HCT116 (cell line): ENCODE data around the gene CTBP2. TPM values are rescaled to one million over a fixed set of nuclear protein-coding genes. Genes with fewer than 3 reads are reported as not detected.

Experiments used
- ATAC-seq: fragments of 200-7000 bp; cut with Tn5 transposase; 2 replicates; pipeline ENCODE4 v1.9.1; 2020; ENCODE audit warnings: mild to moderate bottlenecking, moderate library complexity
- BruUV-seq: library from RNA; stranded (reverse); fragments of 400-500 nt; replicated peaks from 2 replicates; lab custom pipeline; 2021; lab: Mats Ljungman, UMichigan
- CTCF ChIA-PET: fragments of 300-600 bp; sonication (Branson Sonifier 250); formaldehyde crosslinking; loops from one replicate; lab custom pipeline; 2021; ENCODE audit warnings: antibody characterized with exemption; lab: Charles Lee
- POLR2A ChIA-PET: fragments of 300-600, 350-600 bp; sonication (Branson Sonifier 250); formaldehyde crosslinking; loops from one replicate; lab custom pipeline; 2021; ENCODE audit warnings: antibody characterized with exemption; lab: Charles Lee
- RAD21 ChIA-PET, 2 experiments: fragments of 300-600 bp; sonication (Branson Sonifier 250); formaldehyde crosslinking; loops; one replicate each; lab custom pipeline; 2023; ENCODE audit warnings: low total read pairs in 2 of 2; ENCODE audit not compliant: uncharacterized antibody in 2 of 2, unreplicated experiment in 2 of 2, low non-redundant PET in 1 of 2; lab: Charles Lee
- DNase-seq: peaks from one replicate; pipeline ENCODE4 v3.0.0-alpha.2; 2010; ENCODE audit warnings: low read depth, low spot score
- H2AFZ ChIP-seq: fragments of 200-600 bp; shearing (Covaris generic), sonication (generic); 2 replicates; pipeline ENCODE4 v1.6.1; 2017; ENCODE audit warnings: low read depth, mixed run types, mixed read lengths, antibody characterized with exemption, low read length; ENCODE audit not compliant: poor library complexity, severe bottlenecking
- H3K27ac ChIP-seq: 2 replicates; pipeline ENCODE4 v1.5.1; 2012; ENCODE audit warnings: low read depth, low read length
- H3K27me3 ChIP-seq: fragments of 200-600 bp; sonication (generic); 2 replicates; pipeline ENCODE4 v1.6.1; 2016; ENCODE audit warnings: mixed run types, low read length, mixed read lengths; ENCODE audit not compliant: insufficient read depth
- H3K36me3 ChIP-seq, 2 experiments: fragments of 200-500 bp in 1 of 2; fragments of 200-600 bp in 1 of 2; sonication (Bioruptor generic) in 1 of 2; sonication (generic) in 1 of 2; 2 replicates each; pipeline versions ENCODE4 v1.5.1 to v1.6.1; 2014 to 2016; ENCODE audit warnings: low read length in 2 of 2, inconsistent platforms in 1 of 2, mixed read lengths in 1 of 2, mixed run types in 1 of 2; ENCODE audit not compliant: insufficient read depth in 2 of 2, control insufficient read depth in 1 of 2
- H3K4me1 ChIP-seq, 2 experiments: fragments of 200-600 bp in 1 of 2; sonication (generic) in 1 of 2; 2 replicates each; pipeline versions ENCODE4 v1.5.1 to v1.6.1; 2012 to 2017; ENCODE audit warnings: low read length in 2 of 2, inconsistent platforms in 1 of 2, mild to moderate bottlenecking in 1 of 2, mixed read lengths in 1 of 2, mixed run types in 1 of 2, moderate library complexity in 1 of 2; ENCODE audit not compliant: insufficient read depth in 2 of 2, control insufficient read depth in 1 of 2
- H3K4me2 ChIP-seq: fragments of 200-600 bp; sonication (generic); 2 replicates; pipeline ENCODE4 v1.6.1; 2017; ENCODE audit warnings: mixed run types, low read length, mixed read lengths
- H3K4me3 ChIP-seq, 2 experiments: fragments of 200-600 bp in 1 of 2; sonication (generic) in 1 of 2; replicated peaks in 1 of 2; 2 replicates each; pipeline ENCODE4 v1.5.1; 2011 to 2016; ENCODE audit warnings: low read length in 2 of 2, control low read depth in 1 of 2, low read depth in 1 of 2, mild to moderate bottlenecking in 1 of 2, mixed read lengths in 1 of 2, mixed run types in 1 of 2
- H3K79me2 ChIP-seq: fragments of 200-600 bp; sonication (generic); 2 replicates; pipeline ENCODE4 v1.6.1; 2017; ENCODE audit warnings: mild to moderate bottlenecking, mixed run types, low read length, moderate library complexity, mixed read lengths; ENCODE audit not compliant: insufficient read depth
- H3K9ac ChIP-seq: fragments of 200-600 bp; sonication (generic); 2 replicates; pipeline ENCODE4 v1.6.1; 2016; ENCODE audit warnings: low read length, mixed read lengths
- H3K9me2 ChIP-seq: fragments of 200-600 bp; sonication (generic), shearing (Covaris generic); 2 replicates; pipeline ENCODE4 v1.6.1; 2017; ENCODE audit warnings: mixed run types, mild to moderate bottlenecking, moderate library complexity; ENCODE audit not compliant: insufficient read depth
- H3K9me3 ChIP-seq, 2 experiments: fragments of 200-500 bp in 1 of 2; fragments of 200-600 bp in 1 of 2; sonication (Bioruptor generic) in 1 of 2; sonication (generic) in 1 of 2; 2 replicates each; pipeline ENCODE4 v1.6.1; 2014 to 2017; ENCODE audit warnings: low read length in 2 of 2, mixed read lengths in 2 of 2, inconsistent platforms in 1 of 2, low read depth in 1 of 2, mild to moderate bottlenecking in 1 of 2, mixed run types in 1 of 2, moderate library complexity in 1 of 2; ENCODE audit not compliant: control insufficient read depth in 1 of 2, insufficient read depth in 1 of 2
- H4K20me1 ChIP-seq: fragments of 200-600 bp; sonication (generic), shearing (Covaris generic); 2 replicates; pipeline ENCODE4 v1.6.1; 2017; ENCODE audit warnings: mixed run types, mild to moderate bottlenecking, moderate library complexity; ENCODE audit not compliant: insufficient read depth
- CBX3 ChIP-seq: IDR thresholded peaks from 2 replicates; pipeline ENCODE4 v1.6.1; 2012; ENCODE audit warnings: low read depth
- CEBPB ChIP-seq: IDR thresholded peaks from 2 replicates; pipeline ENCODE4 v1.6.1; 2012; ENCODE audit warnings: low read depth
- EZH2phosphoT487 ChIP-seq: fragments of 200-600 bp; IDR thresholded peaks from 2 replicates; pipeline ENCODE4 v1.6.1; 2018; ENCODE audit warnings: antibody characterized with exemption, borderline replicate concordance
- JUND ChIP-seq: IDR thresholded peaks from 2 replicates; pipeline ENCODE4 v1.6.1; 2012
- POLR2A ChIP-seq: IDR thresholded peaks from 2 replicates; pipeline ENCODE4 v1.7.0; 2011; ENCODE audit warnings: borderline replicate concordance; ENCODE audit not compliant: insufficient read depth, insufficient read length; ENCODE audit errors: extremely low read depth
- SP1 ChIP-seq: IDR thresholded peaks from 2 replicates; pipeline ENCODE4 v1.6.1; 2012; ENCODE audit warnings: low read depth
- TCF7L2 ChIP-seq: IDR thresholded peaks from 2 replicates; pipeline ENCODE4 v1.7.0; 2011; ENCODE audit warnings: borderline replicate concordance, inconsistent platforms; ENCODE audit not compliant: insufficient read depth, insufficient read length; ENCODE audit errors: extremely low read depth
- YY1 ChIP-seq: IDR thresholded peaks from 2 replicates; pipeline ENCODE4 v1.6.1; 2011; ENCODE audit warnings: low read length, low read depth, moderate library complexity, mild to moderate bottlenecking; ENCODE audit not compliant: insufficient replicate concordance; ENCODE audit errors: extremely low read depth
- ZFX ChIP-seq: fragments of 450-650 bp; IDR thresholded peaks from 2 replicates; pipeline ENCODE4 v1.6.1; 2017
- ZNF274 ChIP-seq: fragments of 200-500 bp; sonication (Bioruptor generic); IDR thresholded peaks from 2 replicates; pipeline ENCODE4 v1.6.1; 2014; ENCODE audit warnings: mild to moderate bottlenecking, low read depth, low read length, inconsistent platforms
- intact Hi-C: fragments of 100-400 bp; cut with micrococcal nuclease; formaldehyde crosslinking; loops from 2 replicates; pipeline ENCODE4 v1.10.0; 2022
- total RNA-seq: library from RNA; stranded (reverse); gene quantifications from one replicate; pipeline ENCODE4 v1.2.1, GENCODE V29; 2021; ENCODE audit not compliant: unreplicated experiment
- TF ChIP-seq, protein P1 (sequence below): IDR thresholded peaks from 2 replicates; pipeline ENCODE4 v1.6.1; 2011; ENCODE audit warnings: mild to moderate bottlenecking, low read length, moderate library complexity; ENCODE audit not compliant: insufficient replicate concordance; ENCODE audit errors: extremely low read depth
- TF ChIP-seq, protein P2 (sequence below): IDR thresholded peaks from 2 replicates; pipeline ENCODE4 v1.6.1; 2012
- TF ChIP-seq, protein P3 (sequence below): IDR thresholded peaks from 2 replicates; pipeline ENCODE4 v1.6.1; 2012; ENCODE audit warnings: low read depth
- TF ChIP-seq, protein P4 (sequence below), 3 experiments: fragments of 200-600 bp in 1 of 3; sonication (generic) in 1 of 3; IDR thresholded peaks in 2 of 3; conservative IDR thresholded peaks in 1 of 3; 2 replicates each; pipeline ENCODE4 v1.5.1; 2012 to 2017; ENCODE audit warnings: low read depth in 2 of 3, low read length in 2 of 3, antibody characterized with exemption in 1 of 3, borderline replicate concordance in 1 of 3, control low read depth in 1 of 3, mild to moderate bottlenecking in 1 of 3, mixed read lengths in 1 of 3, mixed run types in 1 of 3, moderate library complexity in 1 of 3; ENCODE audit not compliant: insufficient read depth in 1 of 3

CTBP2 gene
- total RNA-seq, 1 experiment from 2014 or later = 144 TPM

DNA sequence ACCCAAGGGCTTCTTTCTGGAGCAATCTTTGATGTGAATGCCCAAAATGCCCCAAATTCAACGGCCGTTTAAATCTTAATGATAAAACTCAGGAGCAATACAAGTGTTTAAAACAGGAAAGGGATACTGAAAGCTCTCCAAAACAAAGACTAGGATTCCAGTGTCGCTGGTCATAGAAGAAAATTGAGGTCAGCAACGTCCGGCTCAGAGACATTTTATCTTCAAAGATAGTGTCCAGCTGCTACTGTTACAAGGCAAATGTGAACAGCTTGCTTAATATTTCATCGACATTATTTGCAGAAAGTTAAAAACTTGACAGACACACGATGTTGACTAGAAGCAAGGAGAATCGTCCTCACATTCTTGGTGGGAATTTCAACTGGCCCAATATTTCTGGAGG, 15.4 kb upstream of the CTBP2 start (continued):
- TF ChIP-seq, protein P1, sequence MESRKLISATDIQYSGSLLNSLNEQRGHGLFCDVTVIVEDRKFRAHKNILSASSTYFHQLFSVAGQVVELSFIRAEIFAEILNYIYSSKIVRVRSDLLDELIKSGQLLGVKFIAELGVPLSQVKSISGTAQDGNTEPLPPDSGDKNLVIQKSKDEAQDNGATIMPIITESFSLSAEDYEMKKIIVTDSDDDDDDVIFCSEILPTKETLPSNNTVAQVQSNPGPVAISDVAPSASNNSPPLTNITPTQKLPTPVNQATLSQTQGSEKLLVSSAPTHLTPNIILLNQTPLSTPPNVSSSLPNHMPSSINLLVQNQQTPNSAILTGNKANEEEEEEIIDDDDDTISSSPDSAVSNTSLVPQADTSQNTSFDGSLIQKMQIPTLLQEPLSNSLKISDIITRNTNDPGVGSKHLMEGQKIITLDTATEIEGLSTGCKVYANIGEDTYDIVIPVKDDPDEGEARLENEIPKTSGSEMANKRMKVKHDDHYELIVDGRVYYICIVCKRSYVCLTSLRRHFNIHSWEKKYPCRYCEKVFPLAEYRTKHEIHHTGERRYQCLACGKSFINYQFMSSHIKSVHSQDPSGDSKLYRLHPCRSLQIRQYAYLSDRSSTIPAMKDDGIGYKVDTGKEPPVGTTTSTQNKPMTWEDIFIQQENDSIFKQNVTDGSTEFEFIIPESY = no peak
- TF ChIP-seq EZH2phosphoT487 (no peak), TCF7L2 (no peak), POLR2A (no peak), CEBPB (no peak), ZNF274 (no peak)
- TF ChIP-seq, protein P2, sequence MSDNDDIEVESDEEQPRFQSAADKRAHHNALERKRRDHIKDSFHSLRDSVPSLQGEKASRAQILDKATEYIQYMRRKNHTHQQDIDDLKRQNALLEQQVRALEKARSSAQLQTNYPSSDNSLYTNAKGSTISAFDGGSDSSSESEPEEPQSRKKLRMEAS = no peak
- TF ChIP-seq, all 23 proteins: peak for 0

DNA sequence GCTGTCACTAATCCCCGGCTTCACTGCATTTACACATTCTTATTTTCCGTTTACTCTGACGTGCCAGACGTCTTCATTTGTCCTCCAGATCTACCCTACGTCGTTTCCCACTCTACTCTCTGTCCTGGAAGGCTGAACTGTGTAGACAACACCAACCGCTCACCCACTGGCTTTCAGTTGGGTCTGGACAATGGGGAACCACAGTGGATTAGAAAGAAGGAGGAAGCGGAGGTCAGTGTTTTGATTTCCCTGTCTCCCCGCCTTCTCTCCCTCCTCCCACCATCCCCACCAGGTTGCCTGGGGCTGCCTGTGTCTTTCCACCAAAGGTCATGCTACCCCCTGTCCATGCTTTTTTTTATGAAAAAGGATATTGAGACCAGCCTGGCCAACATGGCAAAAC, 14.0 kb upstream of the CTBP2 start:
- DNase-seq (no peak), ATAC-seq (no peak)
- no peak overlapping the region for H3K4me3 ChIP-seq
- no peak overlapping the region for H3K9ac ChIP-seq
- H3K4me2 ChIP-seq = no peak overlapping the region
- H3K27me3 ChIP-seq = peaks cover 9% of the 10 kb centered on the region; the same call in 1 of the 2 replicates
- no peaks in the 10 kb centered on the region for H3K9me3 ChIP-seq
- ChIA-PET RAD21 (no interaction called here), POLR2A (interaction anchor here (0.9 kb wide), 1 partner anchor 14 kb away, joined by 6 read pairs; the partner anchor contains the start of gene CTBP2), CTCF (no interaction called here)
- no peaks in the 10 kb centered on the region for H3K36me3 ChIP-seq
- H3K4me1 ChIP-seq = no peaks in the 10 kb centered on the region
- H3K9me2 ChIP-seq = no peaks in the 10 kb centered on the region
- H3K27ac ChIP-seq = no peak overlapping the region
- intact Hi-C loops = no loop called here
- no peaks in the 10 kb centered on the region for H3K79me2 ChIP-seq
- H2AFZ ChIP-seq = no peak overlapping the region
- BruUV-seq = no TSS peak
- H4K20me1 ChIP-seq = no peaks in the 10 kb centered on the region
- no peak for TF ChIP-seq CBX3
- no peak for TF ChIP-seq ZFX
- TF ChIP-seq, protein P3, sequence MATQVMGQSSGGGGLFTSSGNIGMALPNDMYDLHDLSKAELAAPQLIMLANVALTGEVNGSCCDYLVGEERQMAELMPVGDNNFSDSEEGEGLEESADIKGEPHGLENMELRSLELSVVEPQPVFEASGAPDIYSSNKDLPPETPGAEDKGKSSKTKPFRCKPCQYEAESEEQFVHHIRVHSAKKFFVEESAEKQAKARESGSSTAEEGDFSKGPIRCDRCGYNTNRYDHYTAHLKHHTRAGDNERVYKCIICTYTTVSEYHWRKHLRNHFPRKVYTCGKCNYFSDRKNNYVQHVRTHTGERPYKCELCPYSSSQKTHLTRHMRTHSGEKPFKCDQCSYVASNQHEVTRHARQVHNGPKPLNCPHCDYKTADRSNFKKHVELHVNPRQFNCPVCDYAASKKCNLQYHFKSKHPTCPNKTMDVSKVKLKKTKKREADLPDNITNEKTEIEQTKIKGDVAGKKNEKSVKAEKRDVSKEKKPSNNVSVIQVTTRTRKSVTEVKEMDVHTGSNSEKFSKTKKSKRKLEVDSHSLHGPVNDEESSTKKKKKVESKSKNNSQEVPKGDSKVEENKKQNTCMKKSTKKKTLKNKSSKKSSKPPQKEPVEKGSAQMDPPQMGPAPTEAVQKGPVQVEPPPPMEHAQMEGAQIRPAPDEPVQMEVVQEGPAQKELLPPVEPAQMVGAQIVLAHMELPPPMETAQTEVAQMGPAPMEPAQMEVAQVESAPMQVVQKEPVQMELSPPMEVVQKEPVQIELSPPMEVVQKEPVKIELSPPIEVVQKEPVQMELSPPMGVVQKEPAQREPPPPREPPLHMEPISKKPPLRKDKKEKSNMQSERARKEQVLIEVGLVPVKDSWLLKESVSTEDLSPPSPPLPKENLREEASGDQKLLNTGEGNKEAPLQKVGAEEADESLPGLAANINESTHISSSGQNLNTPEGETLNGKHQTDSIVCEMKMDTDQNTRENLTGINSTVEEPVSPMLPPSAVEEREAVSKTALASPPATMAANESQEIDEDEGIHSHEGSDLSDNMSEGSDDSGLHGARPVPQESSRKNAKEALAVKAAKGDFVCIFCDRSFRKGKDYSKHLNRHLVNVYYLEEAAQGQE = no peak
- TF ChIP-seq, protein P4, sequence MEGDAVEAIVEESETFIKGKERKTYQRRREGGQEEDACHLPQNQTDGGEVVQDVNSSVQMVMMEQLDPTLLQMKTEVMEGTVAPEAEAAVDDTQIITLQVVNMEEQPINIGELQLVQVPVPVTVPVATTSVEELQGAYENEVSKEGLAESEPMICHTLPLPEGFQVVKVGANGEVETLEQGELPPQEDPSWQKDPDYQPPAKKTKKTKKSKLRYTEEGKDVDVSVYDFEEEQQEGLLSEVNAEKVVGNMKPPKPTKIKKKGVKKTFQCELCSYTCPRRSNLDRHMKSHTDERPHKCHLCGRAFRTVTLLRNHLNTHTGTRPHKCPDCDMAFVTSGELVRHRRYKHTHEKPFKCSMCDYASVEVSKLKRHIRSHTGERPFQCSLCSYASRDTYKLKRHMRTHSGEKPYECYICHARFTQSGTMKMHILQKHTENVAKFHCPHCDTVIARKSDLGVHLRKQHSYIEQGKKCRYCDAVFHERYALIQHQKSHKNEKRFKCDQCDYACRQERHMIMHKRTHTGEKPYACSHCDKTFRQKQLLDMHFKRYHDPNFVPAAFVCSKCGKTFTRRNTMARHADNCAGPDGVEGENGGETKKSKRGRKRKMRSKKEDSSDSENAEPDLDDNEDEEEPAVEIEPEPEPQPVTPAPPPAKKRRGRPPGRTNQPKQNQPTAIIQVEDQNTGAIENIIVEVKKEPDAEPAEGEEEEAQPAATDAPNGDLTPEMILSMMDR (IDR thresholded peaks at IDR 0.05 in 2 of 3, conservative IDR thresholded peaks at IDR 0.05 in 1 of 3; ENCODE audit: borderline replicate concordance in 1 of 3, insufficient read depth in 1 of 3, low read depth in 2 of 3, low read length in 2 of 3) = no peak
- TF ChIP-seq YY1 = no peak
- TF ChIP-seq JUND = no peak
- no peak for TF ChIP-seq SP1
- TF ChIP-seq, all 23 proteins: peak for 0
